CD4-positive, alpha-beta T cell treated with Interleukin-15 for 4 hours (primary cell): ENCODE measurements around the gene IMMT.

Experiments used
- DNase-seq: peaks from one replicate; pipeline ENCODE4 v3.0.0-alpha.2; 2020; ENCODE audit warnings: low spot score

Gene IMMT

DNA sequence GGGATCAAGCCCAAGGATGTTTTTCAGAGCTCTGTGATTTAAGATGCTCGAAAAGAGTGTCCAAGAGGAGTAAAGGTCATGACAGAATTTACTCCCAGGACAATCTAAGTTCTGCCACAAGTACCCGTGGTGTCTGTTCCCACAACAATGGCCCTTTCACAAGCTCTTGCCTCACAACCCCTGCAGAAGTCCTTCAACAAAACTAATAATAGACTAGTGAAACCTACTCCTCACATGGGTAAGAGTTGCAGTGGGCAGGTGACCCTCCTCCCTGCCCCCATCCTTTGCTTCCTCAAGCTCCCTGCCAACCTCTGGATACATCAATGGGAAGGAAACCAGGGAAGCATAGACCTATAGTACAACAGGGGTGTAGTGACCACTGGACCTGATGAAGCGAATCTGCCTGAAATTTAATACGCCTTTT lies 54.3 kb downstream of the IMMT start:
- DNase-seq, result no peak

DNA sequence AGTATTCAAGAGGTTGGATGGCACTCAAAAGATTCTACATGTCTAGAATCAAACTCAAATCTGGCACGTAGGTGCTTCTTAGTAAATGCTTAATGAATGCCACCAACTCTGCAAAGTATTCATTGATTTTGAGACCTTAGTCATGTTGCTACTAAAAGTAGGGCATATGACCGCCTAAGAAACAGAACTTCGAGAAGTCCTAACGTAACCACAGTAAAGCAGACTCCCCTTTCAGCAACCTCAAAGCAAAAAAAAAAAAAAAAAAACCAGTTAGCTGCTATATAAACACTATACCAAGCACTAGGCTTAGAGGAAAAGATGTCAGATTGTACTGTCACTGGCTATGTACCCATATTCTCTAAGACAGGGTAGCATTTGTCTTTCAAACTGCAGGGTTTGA lies 55.3 kb downstream of the IMMT start:
- DNase-seq, result peak; percentile 3

- DNase-seq, result no peak
These were observed 56.3 kb downstream of the IMMT start for GRCh38 chr2:86138736-86139625.

GRCh38 chr2:86136141-86136540 lies 59.1 kb downstream of the IMMT start:
- no peak for DNase-seq

- no peak for DNase-seq
These were observed 59.6 kb downstream of the IMMT start for GRCh38 chr2:86135653-86136052.

DNA sequence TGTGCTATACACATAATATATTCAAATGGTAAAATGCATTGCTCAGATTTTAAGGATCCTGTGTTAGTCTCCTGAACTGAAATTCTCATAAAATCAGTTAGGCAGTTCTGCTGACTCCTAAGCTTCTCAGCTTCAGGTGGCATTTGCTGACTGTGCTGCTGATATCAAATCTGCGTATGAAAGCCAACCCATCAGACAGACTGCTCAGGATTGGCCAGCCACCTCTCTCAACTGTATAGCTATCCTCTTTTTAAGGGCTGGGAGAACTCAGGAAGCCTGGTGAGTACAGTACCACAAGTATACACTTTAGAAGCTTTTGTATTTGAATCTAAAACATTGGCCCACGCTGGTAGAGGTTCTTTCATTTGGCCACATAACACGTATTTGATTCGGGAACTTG lies 60.6 kb downstream of the IMMT start:
- DNase-seq, result no peak

DNA sequence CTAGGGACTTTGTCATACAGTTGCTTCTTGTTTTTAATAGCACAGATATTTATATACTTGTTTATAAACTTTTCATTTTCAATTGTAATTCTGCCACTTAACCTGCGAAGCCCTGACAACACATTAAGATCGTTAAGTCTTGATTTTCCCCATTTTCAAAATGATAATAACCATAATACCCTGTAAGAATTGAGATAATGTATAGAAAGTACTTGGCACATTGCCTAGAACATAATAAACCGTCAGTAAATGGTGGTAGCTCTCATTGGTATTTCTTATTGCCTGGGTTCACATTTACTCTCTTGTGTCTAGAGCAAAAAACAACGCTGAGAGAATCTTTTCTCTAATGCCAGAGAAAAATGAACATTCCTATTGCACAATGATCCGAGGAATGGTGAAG lies 70.6 kb downstream of the IMMT start:
- no peak for DNase-seq

GRCh38 chr2:86123328-86123925 lies 71.8 kb downstream of the IMMT start:
- DNase-seq, result no peak

DNA sequence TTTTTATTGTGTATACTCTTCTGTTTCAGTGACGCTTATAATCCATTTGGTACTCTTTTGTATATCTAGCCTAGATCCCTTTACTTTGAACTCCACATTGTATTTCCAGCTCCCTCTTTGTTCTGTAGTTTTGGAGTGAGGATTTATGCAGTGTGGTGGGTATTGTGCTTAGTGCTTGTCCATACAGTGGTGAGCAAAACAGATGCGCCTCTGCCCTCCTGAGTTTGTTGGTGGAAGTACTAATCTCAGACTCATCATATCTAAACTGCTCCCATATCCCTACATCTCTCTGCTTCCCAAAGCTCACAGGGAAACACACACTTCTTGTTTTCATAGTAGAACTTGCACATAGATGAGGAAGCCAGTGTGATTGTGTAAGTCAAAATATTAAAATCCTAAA lies 77.1 kb downstream of the IMMT start:
- DNase-seq, result no peak

DNA sequence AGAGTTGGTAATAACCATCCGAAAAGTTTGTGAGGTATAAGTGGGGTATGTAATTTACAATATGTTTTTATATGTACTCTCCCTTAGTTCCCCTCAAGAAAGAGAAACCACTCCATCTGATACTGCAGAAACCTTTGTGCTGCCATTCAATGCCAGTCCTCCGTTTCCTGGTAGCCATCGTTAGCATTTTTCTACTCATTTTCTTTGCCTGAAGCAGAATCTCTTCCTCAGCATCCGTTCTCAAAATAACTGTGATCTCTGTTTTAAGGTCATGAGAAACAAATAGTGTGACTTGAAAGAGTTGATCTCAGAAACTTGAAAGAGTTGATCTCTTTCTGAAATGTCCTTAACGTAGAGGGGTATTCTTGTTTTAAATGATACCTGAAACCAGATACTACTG lies 88.2 kb downstream of the IMMT start:
- no peak for DNase-seq

DNA sequence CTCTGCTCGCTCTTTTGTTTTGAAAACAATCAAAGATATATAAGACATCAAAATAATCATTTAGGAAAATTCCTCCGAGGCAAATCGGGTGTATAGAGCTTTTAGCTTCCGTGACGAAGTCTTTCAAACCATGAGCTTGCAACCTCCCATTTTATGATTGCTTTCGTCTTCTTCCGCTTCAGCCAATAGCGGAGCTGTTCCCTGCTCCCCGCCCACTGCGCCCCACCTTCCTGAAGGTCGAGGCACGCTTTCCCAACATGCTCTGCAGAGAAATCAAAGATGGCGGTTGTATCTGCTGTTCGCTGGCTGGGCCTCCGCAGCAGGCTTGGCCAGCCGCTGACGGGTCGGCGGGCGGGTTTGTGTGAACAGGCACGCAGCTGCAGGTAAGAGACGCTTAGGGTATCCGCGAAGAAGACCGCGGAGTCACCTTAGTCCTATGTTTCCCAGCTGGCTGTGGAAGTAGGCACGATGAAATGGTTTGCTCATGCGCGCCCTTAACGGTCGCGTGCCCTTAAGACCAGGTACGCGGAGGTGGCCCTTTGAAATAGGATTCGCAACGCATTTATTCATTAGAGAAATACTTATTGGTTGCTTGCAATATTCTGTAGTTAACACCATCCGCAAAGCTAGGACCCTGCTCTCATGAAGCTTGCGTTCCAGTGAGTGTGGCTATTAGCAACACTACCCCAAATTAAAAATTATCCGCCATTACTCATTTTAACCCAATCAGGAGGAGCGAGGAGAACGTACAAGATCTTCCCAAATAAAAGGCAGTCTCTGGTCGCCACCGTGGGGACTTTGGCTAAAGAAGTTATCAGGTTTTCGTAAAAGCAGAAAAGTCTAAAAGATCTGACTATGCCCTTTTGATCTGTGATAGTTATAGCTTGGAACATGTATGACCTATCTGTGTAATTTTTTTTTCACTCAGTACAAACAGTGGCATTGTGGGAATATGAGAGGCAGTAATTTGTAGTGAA lies 89.0 kb downstream of the IMMT start, which contains the start of gene PTCD3:
TSS of gene PTCD3 (plus strand) at position 267 of the 977 bp plus-strand sequence. CDS start at position 280, 13 bp downstream.
- peak; percentile 91 for DNase-seq

DNA sequence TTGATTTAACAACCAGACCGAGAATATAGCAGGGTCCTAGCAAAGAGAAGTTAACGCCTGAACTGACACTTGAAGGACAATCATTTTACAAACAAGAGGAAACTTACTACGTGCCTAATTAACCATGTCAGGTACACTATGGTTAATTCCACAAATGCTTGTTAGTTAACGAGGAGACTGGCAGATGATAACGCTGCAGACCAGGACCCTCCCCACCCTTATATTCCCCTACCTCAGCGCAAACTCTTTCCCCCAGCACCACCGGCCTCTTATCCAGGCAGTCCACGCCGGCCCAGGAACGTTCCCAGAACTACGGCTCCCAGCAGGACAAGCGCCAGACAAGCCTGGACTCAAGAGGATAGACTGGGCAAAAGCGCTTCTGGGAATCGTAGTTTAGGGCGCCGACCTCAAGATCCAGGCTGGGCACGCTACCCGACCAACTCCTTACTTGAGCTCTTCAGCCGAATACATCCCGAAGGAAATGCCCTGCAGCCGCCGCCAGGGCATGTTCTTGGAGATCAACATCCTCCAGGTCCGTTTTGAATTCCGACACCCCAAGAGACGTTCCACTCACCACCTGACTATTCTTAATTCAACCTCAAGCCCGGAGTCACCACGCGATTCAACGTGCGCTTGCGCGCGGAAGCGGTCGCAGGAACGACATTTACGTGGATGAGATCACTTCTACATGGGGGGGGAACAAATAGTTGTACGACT lies 89.9 kb downstream of the IMMT start, which contains the start of gene POLR1A:
TSS of gene POLR1A (minus strand) at position 635 of the 717 bp plus-strand sequence. CDS start at position 525, 110 bp downstream.
- peak; percentile 82 for DNase-seq

- no peak for DNase-seq
These were observed 93.1 kb downstream of the IMMT start for GRCh38 chr2:86102157-86102556.

GRCh38 chr2:86097913-86098312 lies 97.3 kb downstream of the IMMT start:
- no peak for DNase-seq

DNA sequence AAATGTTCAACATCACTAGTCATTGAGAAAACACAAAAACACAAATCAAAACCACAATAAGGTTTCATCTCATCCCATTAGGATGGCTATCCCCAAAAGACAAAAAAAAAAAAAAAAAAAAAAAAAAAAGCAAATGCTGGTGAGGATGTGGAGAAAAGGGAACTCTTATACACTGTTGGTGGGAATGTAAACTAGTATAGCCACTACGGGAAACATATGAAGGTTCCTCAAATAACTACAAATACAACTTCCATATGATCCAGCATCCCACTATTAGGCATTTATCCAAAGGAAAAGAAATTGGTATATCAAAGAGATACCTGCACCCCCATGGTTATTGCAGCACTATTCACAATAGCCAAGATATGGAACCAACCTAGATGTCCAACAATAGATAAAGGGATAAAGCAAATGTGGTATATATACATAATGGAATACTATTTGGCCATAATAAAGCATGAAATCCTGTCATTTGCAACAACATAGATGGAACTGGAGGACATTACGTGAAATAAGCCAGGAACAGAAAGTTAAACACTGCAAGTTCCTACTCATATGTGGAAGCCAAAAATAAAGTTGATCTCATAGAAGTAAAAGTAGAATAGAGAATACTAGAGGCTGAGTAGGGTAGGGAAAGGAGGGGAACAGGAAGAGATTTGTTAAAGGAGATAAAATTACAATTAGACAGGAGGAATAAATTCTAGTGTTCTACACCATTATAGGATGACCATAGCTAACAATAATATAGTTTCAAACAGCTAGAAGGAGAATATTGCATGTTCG lies 98.0 kb downstream of the IMMT start:
- no peak for DNase-seq

- no peak for DNase-seq
These were observed 101.0 kb downstream of the IMMT start for GRCh38 chr2:86094229-86094628.
